AG04450 (cell line): ENCODE measurements around the gene FH. TPM values are rescaled to one million over a fixed set of nuclear protein-coding genes. Genes with fewer than 3 reads are reported as not detected.

Experiments used
- CTCF ChIA-PET: fragments of 300-600, 350-600 bp; formaldehyde crosslinking; extraction: SDS; loops from one replicate; lab custom pipeline; 2022; ENCODE audit warnings: antibody characterized with exemption, inconsistent platforms; lab: Charles Lee
- POLR2A ChIA-PET: fragments of 350-600 bp; formaldehyde crosslinking; extraction: SDS; loops from one replicate; lab custom pipeline; 2021; ENCODE audit warnings: antibody characterized with exemption, inconsistent platforms; lab: Yijun Ruan, JAX
- DNase-seq: peaks from one replicate; pipeline ENCODE4 v3.0.0-alpha.2; 2011; ENCODE audit warnings: low read depth, low spot score
- H3K27ac ChIP-seq: one replicate; pipeline ENCODE4 v1.5.1; 2012; ENCODE audit warnings: low read depth, low read length, control low read depth
- H3K27me3 ChIP-seq: one replicate; pipeline ENCODE4 v1.6.0; 2012; ENCODE audit warnings: low read length; ENCODE audit not compliant: control insufficient read depth, insufficient read depth
- H3K4me3 ChIP-seq: 2 replicates; pipeline ENCODE4 v1.5.1; 2011; ENCODE audit warnings: mild to moderate bottlenecking, low read depth, low read length, control low read depth
- H3K9me3 ChIP-seq: 2 replicates; pipeline ENCODE4 v1.5.1; 2012; ENCODE audit warnings: low read length; ENCODE audit not compliant: control insufficient read depth, insufficient read depth
- polyA plus RNA-seq: library from polyadenylated mRNA; depleted of rRNA; stranded (reverse); fragments of >200 nt; gene quantifications from 2 replicates; pipeline ENCODE4 v1.2.3, GENCODE V29; 2011
- TF ChIP-seq, protein P1 (sequence below): IDR thresholded peaks from 2 replicates; pipeline ENCODE4 v1.5.1; 2011; ENCODE audit warnings: low read depth, low read length, control low read depth, inconsistent platforms

Gene FH
- polyA plus RNA-seq, 1 experiment: 104 TPM

DNA sequence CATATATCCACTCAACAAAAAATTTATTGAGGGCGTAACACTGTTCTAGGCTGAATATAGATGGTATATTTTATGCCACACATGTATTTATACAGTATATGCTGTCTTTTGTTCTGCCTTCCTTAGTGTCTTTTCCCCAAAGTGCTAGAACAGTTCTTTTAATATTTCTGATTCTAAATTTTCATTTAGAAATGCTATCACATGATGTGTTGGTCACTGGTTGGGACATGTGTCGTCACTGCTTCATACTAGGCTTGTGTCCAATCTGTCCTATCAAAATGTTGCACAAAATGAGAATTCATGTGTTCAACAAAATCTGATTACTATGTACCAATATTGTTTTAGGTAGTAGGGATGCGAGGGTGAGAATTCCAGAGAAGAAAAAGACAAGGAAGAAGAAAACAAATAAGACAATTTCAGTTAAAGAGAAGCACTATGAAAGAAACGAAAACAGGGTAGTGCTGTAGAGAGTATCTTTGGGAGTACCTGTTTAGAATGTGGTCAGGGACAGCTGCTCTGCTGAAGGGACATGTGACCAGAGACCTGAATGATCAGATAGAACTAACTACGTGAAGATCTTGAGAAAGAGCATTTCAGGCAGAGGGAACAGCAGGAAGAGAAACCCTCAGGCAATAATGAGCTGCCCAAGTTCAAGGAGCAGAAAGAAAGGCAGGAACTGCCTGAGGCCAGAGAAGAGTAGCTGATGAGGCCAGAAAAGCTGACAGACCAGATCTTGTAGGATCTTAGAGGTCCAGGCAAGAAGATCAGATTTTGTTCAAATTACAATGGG is 14.0 kb upstream of the FH start:
- Histone ChIP-seq H3K27ac (no peak overlapping the region), H3K27me3 (peaks cover 6% of the 10 kb centered on the region), H3K4me3 (no peak overlapping the region), H3K9me3 (no peaks in the 10 kb centered on the region)
- ChIA-PET POLR2A (no interaction called here), CTCF (interaction anchor here (0.6 to 1.7 kb wide), 3 partner anchors 13 to 464 kb away, joined by 5 to 13 read pairs (median 8); partner anchors contain the start of gene MAP1LC3C)
- no peak for DNase-seq
- TF ChIP-seq, protein P1, sequence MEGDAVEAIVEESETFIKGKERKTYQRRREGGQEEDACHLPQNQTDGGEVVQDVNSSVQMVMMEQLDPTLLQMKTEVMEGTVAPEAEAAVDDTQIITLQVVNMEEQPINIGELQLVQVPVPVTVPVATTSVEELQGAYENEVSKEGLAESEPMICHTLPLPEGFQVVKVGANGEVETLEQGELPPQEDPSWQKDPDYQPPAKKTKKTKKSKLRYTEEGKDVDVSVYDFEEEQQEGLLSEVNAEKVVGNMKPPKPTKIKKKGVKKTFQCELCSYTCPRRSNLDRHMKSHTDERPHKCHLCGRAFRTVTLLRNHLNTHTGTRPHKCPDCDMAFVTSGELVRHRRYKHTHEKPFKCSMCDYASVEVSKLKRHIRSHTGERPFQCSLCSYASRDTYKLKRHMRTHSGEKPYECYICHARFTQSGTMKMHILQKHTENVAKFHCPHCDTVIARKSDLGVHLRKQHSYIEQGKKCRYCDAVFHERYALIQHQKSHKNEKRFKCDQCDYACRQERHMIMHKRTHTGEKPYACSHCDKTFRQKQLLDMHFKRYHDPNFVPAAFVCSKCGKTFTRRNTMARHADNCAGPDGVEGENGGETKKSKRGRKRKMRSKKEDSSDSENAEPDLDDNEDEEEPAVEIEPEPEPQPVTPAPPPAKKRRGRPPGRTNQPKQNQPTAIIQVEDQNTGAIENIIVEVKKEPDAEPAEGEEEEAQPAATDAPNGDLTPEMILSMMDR: no peak

DNA sequence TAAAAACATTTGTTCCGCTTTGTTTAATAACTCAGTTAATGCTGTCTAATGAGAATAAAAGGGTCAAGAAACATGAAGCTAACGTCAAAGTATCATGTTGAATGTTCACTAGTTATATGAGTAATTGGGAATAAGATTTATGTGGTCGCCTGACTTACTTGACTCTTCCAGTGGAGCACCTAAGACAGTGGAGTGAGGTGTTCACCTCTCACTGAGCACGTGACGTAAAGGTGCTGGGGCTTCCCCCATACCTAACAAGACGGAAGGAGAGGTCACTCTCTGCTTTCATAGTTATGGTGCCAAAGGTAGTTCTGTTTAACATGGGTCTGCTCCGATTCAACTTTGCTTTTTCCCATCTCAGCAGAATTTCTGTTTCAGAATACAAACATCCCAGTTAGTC is 13.3 kb upstream of the FH start:
- ChIA-PET CTCF (interaction anchor here (1.3 to 1.7 kb wide), 5 partner anchors 78 to 465 kb away, joined by 5 to 13 read pairs (median 8); partner anchors contain the start of gene MAP1LC3C), POLR2A (no interaction called here)
- no peak overlapping the region for H3K27ac ChIP-seq
- DNase-seq: no peak
- peaks cover 8% of the 10 kb centered on the region for H3K27me3 ChIP-seq
- TF ChIP-seq, protein P1: no peak
- no peak overlapping the region for H3K4me3 ChIP-seq
- H3K9me3 ChIP-seq: no peaks in the 10 kb centered on the region

DNA sequence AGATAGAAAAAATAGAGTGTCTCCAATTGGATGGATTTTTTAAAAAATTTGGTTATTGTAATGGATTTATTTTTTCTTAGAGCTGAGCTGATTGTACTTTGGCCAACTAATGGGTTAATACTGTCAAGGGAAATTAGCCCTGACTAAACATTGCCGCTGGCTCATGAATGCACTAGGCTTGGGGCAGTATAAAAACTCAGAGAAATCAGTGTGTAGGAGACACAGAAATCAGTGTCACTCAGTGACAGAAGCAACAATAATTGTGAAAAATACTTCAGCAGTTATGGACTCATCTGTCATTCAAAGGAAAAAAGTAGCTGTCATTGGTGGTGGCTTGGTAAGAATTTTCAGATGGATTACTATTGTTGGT is 12.6 kb upstream of the FH start, which contains the start of gene KMO:
Gene KMO (plus strand): TSS at position 217 of the 370 bp plus-strand sequence. CDS start 67 bp downstream, at position 284.
- Histone ChIP-seq H3K9me3 (no peaks in the 10 kb centered on the region), H3K27me3 (peaks cover 10% of the 10 kb centered on the region), H3K27ac (no peak within 1 kb of the TSS), H3K4me3 (peak within 1 kb of the TSS; percentile 59)
- ChIA-PET CTCF (interaction anchor here (1.3 to 1.7 kb wide), 5 partner anchors 79 to 466 kb away, joined by 5 to 13 read pairs (median 8); partner anchors contain the start of gene MAP1LC3C), POLR2A (no interaction called here)
- TF ChIP-seq, protein P1: no peak
- DNase-seq: no peak

DNA sequence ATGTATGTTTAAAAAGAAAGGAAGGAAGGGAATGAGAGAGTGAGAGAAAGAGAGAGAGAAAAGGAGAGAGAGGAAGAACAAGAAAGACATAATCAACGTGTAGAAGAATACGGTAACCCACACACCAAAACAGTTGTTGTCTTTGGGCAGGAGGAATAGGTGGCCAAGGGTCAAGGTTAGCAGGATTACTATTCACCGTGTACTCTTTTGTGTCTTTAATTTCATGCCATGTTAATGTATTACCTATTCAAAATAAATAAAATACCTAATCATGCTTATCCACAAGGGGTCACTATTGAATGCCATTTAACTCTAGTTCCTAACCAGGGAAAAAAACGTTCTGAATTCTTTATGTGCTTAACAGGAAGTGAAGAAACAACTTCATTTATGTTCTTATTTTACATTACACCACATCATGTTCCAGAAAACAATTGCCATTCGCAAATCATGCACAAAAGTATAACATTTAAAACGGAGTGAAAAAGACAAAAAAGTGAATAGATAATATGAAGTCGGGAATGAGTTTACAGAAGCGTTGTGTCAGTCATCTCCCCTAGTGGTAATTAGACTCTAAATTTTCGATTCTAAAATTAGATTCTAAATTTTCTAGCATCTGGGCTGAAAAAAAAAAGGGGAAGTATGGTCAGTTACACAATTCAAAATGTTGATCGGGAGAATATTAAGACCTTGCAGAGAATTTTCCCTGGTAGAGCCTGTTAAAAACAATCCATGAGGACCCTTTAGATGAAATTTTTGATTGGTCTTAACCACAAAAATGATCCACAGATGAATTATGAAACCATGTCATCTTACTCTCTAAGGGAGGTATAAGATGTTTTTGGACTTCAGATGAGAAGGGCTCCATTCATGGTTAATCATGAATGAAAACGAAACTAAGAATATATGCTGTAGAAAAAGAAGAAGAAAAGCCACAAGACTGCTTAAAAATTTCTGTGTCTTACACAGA is 11.9 kb upstream of the FH start:
- Histone ChIP-seq H3K27ac (no peak overlapping the region), H3K9me3 (no peaks in the 10 kb centered on the region), H3K27me3 (peaks cover 10% of the 10 kb centered on the region), H3K4me3 (peak overlapping the region; percentile 59)
- TF ChIP-seq, protein P1: peak; percentile 59
- peak; percentile 33 for DNase-seq
- ChIA-PET POLR2A (no interaction called here), CTCF (interaction anchor here (0.6 to 1.7 kb wide), 21 partner anchors 8 to 721 kb away, joined by 3 to 13 read pairs (median 4); partner anchors contain the start of gene MAP1LC3C)
